Middle frontal gyrus (tissue), 1 donor: Measurements from ENCODE around the gene SLC10A2.
"Not testable (repeated sequence)": the region's sequence is repeated elsewhere in the genome, so short reads cannot be mapped to it uniquely, and the experiment has no call there.

Source experiments
- DNase-seq: peaks from one replicate; pipeline ENCODE4 v3.0.0-alpha.2; 2015; ENCODE audit warnings: low spot score; ENCODE audit errors: extremely low spot score

SLC10A2 gene

GRCh38 chr13:103066079-103066780, at the start of gene SLC10A2:
Gene SLC10A2 (minus strand): TSS chr13:103066417. CDS start chr13:103066249, 168 bp downstream.
- no peak for DNase-seq

GRCh38 chr13:103107580-103107979, 41.4 kb upstream of the SLC10A2 start:
- no peak for DNase-seq

- DNase-seq, result no peak
These were observed 38.1 kb upstream of the SLC10A2 start for GRCh38 chr13:103104340-103104739.

GRCh38 chr13:103103456-103103855, 37.2 kb upstream of the SLC10A2 start:
- DNase-seq, result peak; percentile 75

- DNase-seq, result no peak
These were observed 36.3 kb upstream of the SLC10A2 start for GRCh38 chr13:103102482-103102881.

GRCh38 chr13:103101901-103102300, 35.7 kb upstream of the SLC10A2 start:
- DNase-seq, result no peak

GRCh38 chr13:103101500-103101899, 35.3 kb upstream of the SLC10A2 start:
- no peak for DNase-seq

GRCh38 chr13:103100830-103101229, 34.6 kb upstream of the SLC10A2 start:
- no peak for DNase-seq

GRCh38 chr13:103099722-103100293, 33.6 kb upstream of the SLC10A2 start:
- no peak for DNase-seq

GRCh38 chr13:103098535-103098934, 32.3 kb upstream of the SLC10A2 start:
- DNase-seq, result no peak

- peak; percentile 3 for DNase-seq
These were observed 31.2 kb upstream of the SLC10A2 start for GRCh38 chr13:103097366-103097928.

GRCh38 chr13:103093649-103094048, 27.4 kb upstream of the SLC10A2 start:
- DNase-seq, result not testable (repeated sequence)

GRCh38 chr13:103087275-103087674, 21.1 kb upstream of the SLC10A2 start:
- DNase-seq, result no peak

GRCh38 chr13:103081435-103081834, 15.2 kb upstream of the SLC10A2 start:
- DNase-seq, result no peak

- no peak for DNase-seq
These were observed 11.9 kb upstream of the SLC10A2 start for GRCh38 chr13:103078158-103078557.

GRCh38 chr13:103068836-103069235, 2.6 kb upstream of the SLC10A2 start:
- no peak for DNase-seq

- DNase-seq, result no peak
These were observed 1.7 kb upstream of the SLC10A2 start for GRCh38 chr13:103067751-103068555.

- no peak for DNase-seq
These were observed 646 bp upstream of the SLC10A2 start for GRCh38 chr13:103066781-103067345.

GRCh38 chr13:103063376-103063775, 2.8 kb downstream of the SLC10A2 start:
- no peak for DNase-seq

- no peak for DNase-seq
These were observed 4.1 kb downstream of the SLC10A2 start for GRCh38 chr13:103062079-103062478.

- DNase-seq, result no peak
These were observed 10.2 kb downstream of the SLC10A2 start for GRCh38 chr13:103056008-103056407.

- DNase-seq, result no peak
These were observed 11.1 kb downstream of the SLC10A2 start for GRCh38 chr13:103055166-103055565.
